IMR-90 (cell line): ENCODE data around the gene ZNF677. TPM values are rescaled to one million over a fixed set of nuclear protein-coding genes. Genes with fewer than 3 reads are reported as not detected.
"Not testable (repeated sequence)": the region's sequence is repeated elsewhere in the genome, so short reads cannot be mapped to it uniquely, and the experiment has no call there.

Experiments used
- ATAC-seq: fragments of 200-7000 bp; cut with Tn5 transposase; 2 replicates; pipeline ENCODE4 v1.9.1; 2020; ENCODE audit warnings: low read depth, mild to moderate bottlenecking, moderate library complexity
- BruUV-seq: library from RNA; stranded (reverse); fragments of 400-500 nt; replicated peaks from 2 replicates; lab custom pipeline; 2021; lab: Mats Ljungman, UMichigan
- CTCF ChIA-PET: fragments of 300-600 bp; formaldehyde crosslinking; extraction: SDS; loops from one replicate; lab custom pipeline; 2021; ENCODE audit warnings: antibody characterized with exemption; lab: Yijun Ruan, JAX
- POLR2A ChIA-PET: fragments of 300-600 bp; sonication (Branson Sonifier 250); formaldehyde crosslinking; loops from one replicate; lab custom pipeline; 2022; ENCODE audit warnings: antibody characterized with exemption; ENCODE audit not compliant: unreplicated experiment; lab: Charles Lee
- DNase-seq: peaks from one replicate; pipeline ENCODE4 v3.0.0; 2013
- H2AFZ ChIP-seq: replicated peaks from 2 replicates; pipeline ENCODE3; 2013; ENCODE audit warnings: low read length, mild to moderate bottlenecking; ENCODE audit not compliant: poor library complexity
- H2AK5ac ChIP-seq: 2 replicates; pipeline ENCODE4 v1.6.1; 2013; ENCODE audit warnings: low read depth, low read length, inconsistent platforms
- H2AK9ac ChIP-seq: replicated peaks from 2 replicates; pipeline ENCODE3; 2013; ENCODE audit warnings: mild to moderate bottlenecking, low read depth, low read length, moderate library complexity; ENCODE audit not compliant: poor library complexity
- H2BK120ac ChIP-seq: 2 replicates; pipeline ENCODE4 v1.6.1; 2013; ENCODE audit warnings: low read depth, low read length, inconsistent platforms
- H2BK15ac ChIP-seq: 3 replicates; pipeline ENCODE4 v1.6.1; 2013; ENCODE audit warnings: low read depth, low read length, inconsistent platforms
- H2BK20ac ChIP-seq: 2 replicates; pipeline ENCODE4 v1.6.1; 2013; ENCODE audit warnings: low read depth, mild to moderate bottlenecking, inconsistent platforms, low read length, moderate library complexity
- H2BK5ac ChIP-seq: 2 replicates; pipeline ENCODE4 v1.6.1; 2013; ENCODE audit warnings: mild to moderate bottlenecking, low read depth, low read length, inconsistent platforms; ENCODE audit not compliant: poor library complexity, severe bottlenecking
- H3K14ac ChIP-seq: replicated peaks from 2 replicates; pipeline ENCODE4 v1.6.1; 2013; ENCODE audit warnings: low read depth, low read length, inconsistent platforms
- H3K18ac ChIP-seq: 2 replicates; pipeline ENCODE4 v1.6.1; 2013; ENCODE audit warnings: low read depth, low read length, control low read depth
- H3K23ac ChIP-seq: 2 replicates; pipeline ENCODE4 v1.6.1; 2013; ENCODE audit warnings: low read depth, low read length, inconsistent platforms
- H3K27ac ChIP-seq: 2 replicates; pipeline ENCODE4 v1.5.1; 2013; ENCODE audit warnings: mild to moderate bottlenecking, control low read depth, low read length; ENCODE audit not compliant: insufficient read depth
- H3K27me3 ChIP-seq: 2 replicates; pipeline ENCODE4 v1.6.1; 2013; ENCODE audit warnings: low read length; ENCODE audit not compliant: control insufficient read depth, insufficient read depth
- H3K36me3 ChIP-seq: 2 replicates; pipeline ENCODE4 v1.6.1; 2013; ENCODE audit warnings: low read length, mixed read lengths; ENCODE audit not compliant: control insufficient read depth, insufficient read depth
- H3K4ac ChIP-seq: 2 replicates; pipeline ENCODE4 v1.6.1; 2013; ENCODE audit warnings: low read depth, low read length, inconsistent platforms
- H3K4me1 ChIP-seq: 2 replicates; pipeline ENCODE4 v1.6.1; 2013; ENCODE audit warnings: low read length, mixed read lengths; ENCODE audit not compliant: control insufficient read depth, insufficient read depth
- H3K4me2 ChIP-seq: 2 replicates; pipeline ENCODE4 v1.6.1; 2013; ENCODE audit warnings: low read depth, mild to moderate bottlenecking, control low read depth, low read length, moderate library complexity
- H3K4me3 ChIP-seq: 2 replicates; pipeline ENCODE4 v1.5.1; 2013; ENCODE audit warnings: low read depth, mild to moderate bottlenecking, control low read depth, low read length, moderate library complexity; ENCODE audit not compliant: insufficient read depth
- H3K56ac ChIP-seq: 2 replicates; pipeline ENCODE4 v1.6.1; 2013; ENCODE audit warnings: low read length, inconsistent platforms; ENCODE audit not compliant: insufficient read depth; ENCODE audit errors: extremely low read depth
- H3K79me1 ChIP-seq, 2 experiments: 2 replicates each; pipeline ENCODE4 v1.6.1; 2013; ENCODE audit warnings: low read length in 2 of 2, inconsistent platforms in 1 of 2, low read depth in 1 of 2
- H3K9ac ChIP-seq: 2 replicates; pipeline ENCODE4 v1.6.1; 2013; ENCODE audit warnings: low read depth, low read length, control low read depth
- H3K9me1 ChIP-seq: 2 replicates; pipeline ENCODE4 v1.6.1; 2013; ENCODE audit warnings: low read length, inconsistent platforms; ENCODE audit not compliant: insufficient read depth
- H3K9me3 ChIP-seq: 2 replicates; pipeline ENCODE4 v1.6.1; 2013; ENCODE audit warnings: low read length; ENCODE audit not compliant: control insufficient read depth, insufficient read depth
- H4K20me1 ChIP-seq: 2 replicates; pipeline ENCODE4 v1.6.1; 2013; ENCODE audit warnings: low read length, inconsistent platforms; ENCODE audit not compliant: insufficient read depth
- H4K5ac ChIP-seq: 2 replicates; pipeline ENCODE4 v1.6.1; 2013; ENCODE audit warnings: mild to moderate bottlenecking, low read depth, low read length, control low read depth
- H4K8ac ChIP-seq, 2 experiments: 2 replicates each; pipeline ENCODE4 v1.6.1; 2013; ENCODE audit warnings: low read depth in 2 of 2, low read length in 2 of 2, control low read depth in 1 of 2, inconsistent platforms in 1 of 2
- H4K91ac ChIP-seq: 2 replicates; pipeline ENCODE4 v1.6.1; 2013; ENCODE audit warnings: low read depth, low read length, inconsistent platforms; ENCODE audit not compliant: insufficient read depth
- CEBPB ChIP-seq: IDR thresholded peaks from 2 replicates; pipeline ENCODE4 v1.6.1; 2012; ENCODE audit warnings: low read depth, low read length, improper control_type of control experiment
- MAZ ChIP-seq: IDR thresholded peaks from 2 replicates; pipeline ENCODE4 v1.6.1; 2012; ENCODE audit warnings: low read depth, mild to moderate bottlenecking, low read length, improper control_type of control experiment, moderate library complexity, borderline replicate concordance
- RCOR1 ChIP-seq: IDR thresholded peaks from 2 replicates; pipeline ENCODE4 v1.6.1; 2012; ENCODE audit warnings: mild to moderate bottlenecking, low read length, improper control_type of control experiment; ENCODE audit not compliant: insufficient replicate concordance
- WGBS, 2 experiments: methylation state at CpG; one replicate each; pipeline versions ENCODE4 v1.1.5 to v1.1.7; 2013; ENCODE audit warnings: missing lambda C conversion rate in 2 of 2; ENCODE audit not compliant: insufficient read length in 1 of 2; ENCODE audit errors: extremely low coverage in 2 of 2; 5-methylcytosine and 5-hydroxymethylcytosine counted together
- dilution Hi-C: fragments of 300-500 bp; cut with HindIII; formaldehyde crosslinking; loops from one replicate; pipeline ENCODE4 v1.14.3; 2018; ENCODE audit warnings: low sequenced_read_pairs; ENCODE audit not compliant: unreplicated experiment
- in situ Hi-C: fragments of 300-500 bp; cut with MboI; formaldehyde crosslinking; loops from 3 replicates; pipeline ENCODE4 v1.14.3; 2019; ENCODE audit warnings: low sequenced_read_pairs, inconsistent platforms, mixed read lengths
- intact Hi-C: fragments of 100-400 bp; cut with micrococcal nuclease; formaldehyde crosslinking; loops from 2 replicates; pipeline ENCODE4 v1.10.0; 2022
- polyA plus RNA-seq, 3 experiments: library from polyadenylated mRNA; depleted of rRNA; stranded (reverse); fragments of >200 nt; gene quantifications; 2 replicates each; pipeline ENCODE4 v1.2.3, GENCODE V29; 2012; ENCODE audit warnings: low replicate concordance in 1 of 3
- total RNA-seq: library from RNA; depleted of rRNA; stranded (reverse); fragments of >200 nt; gene quantifications from 2 replicates; pipeline ENCODE4 v1.2.3, GENCODE V29; 2012
- TF ChIP-seq, protein P1 (sequence below): fragments of 150-350 bp; IDR thresholded peaks from 2 replicates; pipeline ENCODE4 v1.6.1; 2016; ENCODE audit warnings: low read depth, mild to moderate bottlenecking, low read length, moderate library complexity, borderline replicate concordance

Gene ZNF677
- total and polyA plus RNA-seq, 2 of the 4 experiments (the other 2 are of a cell fraction), result 6.8 to 7.0 TPM

DNA sequence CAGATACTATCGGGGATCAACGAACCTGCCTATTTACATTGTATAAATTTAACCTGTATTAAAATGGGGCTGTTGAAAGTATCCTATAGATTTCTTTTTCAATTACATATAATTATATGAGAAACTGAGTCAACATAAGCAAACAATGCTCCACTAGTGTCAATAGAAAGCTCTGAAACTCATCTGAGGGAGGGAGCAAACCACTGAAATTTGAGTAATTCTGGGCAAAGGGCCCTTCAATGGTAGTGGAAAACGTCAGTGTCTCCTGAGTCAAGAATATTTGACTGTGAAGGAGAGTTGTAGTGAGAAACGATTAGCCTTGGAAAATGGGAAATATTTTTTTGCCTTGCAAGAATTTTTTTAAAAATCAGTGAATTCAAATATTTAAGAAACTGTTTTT lies 30.4 kb upstream of the ZNF677 start:
- dilution Hi-C loops, result no loop called here
- no peak for ATAC-seq

DNA sequence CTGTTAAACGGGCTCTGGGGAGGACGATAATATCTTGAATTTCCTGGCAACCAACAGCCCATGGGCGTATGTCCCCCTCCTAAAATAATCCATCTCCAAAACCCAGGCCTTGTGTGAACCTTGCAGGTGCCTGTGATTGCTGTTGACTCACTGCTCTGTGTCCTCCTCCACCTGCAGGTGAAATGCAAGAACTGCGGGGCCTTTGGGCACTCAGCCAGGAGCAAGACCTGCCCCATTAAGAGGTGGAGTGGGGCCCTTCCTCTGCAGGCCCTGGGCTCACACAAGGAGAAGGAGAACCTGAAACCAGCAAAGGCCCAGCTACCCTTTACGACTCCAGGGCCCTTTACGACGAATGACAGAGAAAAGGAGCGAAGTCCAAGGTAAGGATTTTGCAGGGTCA lies 27.3 kb upstream of the ZNF677 start:
- intact Hi-C loops, H2BK120ac ChIP-seq, DNase-seq, H2AK5ac ChIP-seq, H3K4me1 ChIP-seq, H3K14ac ChIP-seq, H3K4me3 ChIP-seq, dilution Hi-C loops, H3K18ac ChIP-seq, H4K8ac ChIP-seq, H2BK20ac ChIP-seq, H3K9me1 ChIP-seq, H4K91ac ChIP-seq, H2AFZ ChIP-seq, H2BK5ac ChIP-seq, POLR2A ChIA-PET, H3K9me3 ChIP-seq, BruUV-seq, CTCF ChIA-PET, H3K4me2 ChIP-seq, in situ Hi-C loops, H3K27ac ChIP-seq, H2AK9ac ChIP-seq, H3K36me3 ChIP-seq, H4K5ac ChIP-seq, ATAC-seq, H3K4ac ChIP-seq, H2BK15ac ChIP-seq, H3K79me1 ChIP-seq, H3K27me3 ChIP-seq, H3K56ac ChIP-seq, H3K23ac ChIP-seq, H3K9ac ChIP-seq, H4K20me1 ChIP-seq: not testable (repeated sequence)
- no CpG with 5 or more reads among the region's 8 CpGs for WGBS, 2 experiments

More for the DNA sequence above, 30.4 kb upstream of the ZNF677 start:
- Histone ChIP-seq H2BK5ac (no peak overlapping the region), H3K27ac (no peak overlapping the region), H2BK15ac (no peak overlapping the region), H3K18ac (no peak overlapping the region), H3K14ac (no peak overlapping the region), H2AK9ac (no peak overlapping the region), H3K4me1 (no peaks in the 10 kb centered on the region), H2BK20ac (no peak overlapping the region), H3K4me3 (no peak overlapping the region), H3K23ac (no peak overlapping the region), H4K5ac (no peak overlapping the region), H2AK5ac (no peak overlapping the region), H3K4me2 (no peak overlapping the region), H4K20me1 (no peaks in the 10 kb centered on the region), H3K9ac (no peak overlapping the region), H3K27me3 (no peaks in the 10 kb centered on the region), H3K36me3 (no peaks in the 10 kb centered on the region), H3K79me1 (no peaks in the 10 kb centered on the region), H2AFZ (no peak overlapping the region), H3K4ac (no peak overlapping the region), H2BK120ac (no peak overlapping the region), H4K91ac (no peak overlapping the region), H3K9me1 (no peaks in the 10 kb centered on the region), H3K9me3 (peaks cover 5% of the 10 kb centered on the region; the same call in 1 of the 2 replicates), H3K56ac (no peak overlapping the region), H4K8ac (no peak overlapping the region)
- TF ChIP-seq CEBPB, result no peak
- no peak for TF ChIP-seq MAZ
- no peak for TF ChIP-seq RCOR1
- TF ChIP-seq, protein P1, sequence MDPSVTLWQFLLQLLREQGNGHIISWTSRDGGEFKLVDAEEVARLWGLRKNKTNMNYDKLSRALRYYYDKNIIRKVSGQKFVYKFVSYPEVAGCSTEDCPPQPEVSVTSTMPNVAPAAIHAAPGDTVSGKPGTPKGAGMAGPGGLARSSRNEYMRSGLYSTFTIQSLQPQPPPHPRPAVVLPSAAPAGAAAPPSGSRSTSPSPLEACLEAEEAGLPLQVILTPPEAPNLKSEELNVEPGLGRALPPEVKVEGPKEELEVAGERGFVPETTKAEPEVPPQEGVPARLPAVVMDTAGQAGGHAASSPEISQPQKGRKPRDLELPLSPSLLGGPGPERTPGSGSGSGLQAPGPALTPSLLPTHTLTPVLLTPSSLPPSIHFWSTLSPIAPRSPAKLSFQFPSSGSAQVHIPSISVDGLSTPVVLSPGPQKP, result no peak
- WGBS, 2 experiments, result no CpG with 5 or more reads among the region's 4 CpGs
- ChIA-PET CTCF (no interaction called here), POLR2A (no interaction called here)
- no TSS peak for BruUV-seq
- DNase-seq, result no peak
- in situ Hi-C loops, result no loop called here
- intact Hi-C loops, result no loop called here
